Lung (tissue), 12 donors: Measurements from ENCODE around the gene DST. TPM values are rescaled to one million over a fixed set of nuclear protein-coding genes. Genes with fewer than 3 reads are reported as not detected.

Experiments
- ATAC-seq: fragments of 200-7000 bp; cut with Tn5 transposase; one replicate; pipeline ENCODE4 v1.9.1; 2020; ENCODE audit warnings: moderate number of reproducible peaks; ENCODE audit not compliant: insufficient read depth, low FRiP score
- DNase-seq, 3 donors: peaks; one replicate each; pipeline ENCODE4 v3.0.0-alpha.2; 2013 to 2017
- H3K27ac ChIP-seq, 2 donors: one replicate each; pipeline ENCODE4 v1.5.1; 2013; ENCODE audit warnings: mild to moderate bottlenecking in 2 of 2, moderate library complexity in 2 of 2, control low read depth in 1 of 2, inconsistent platforms in 1 of 2, low read depth in 1 of 2, low read length in 1 of 2
- H3K27me3 ChIP-seq, 3 donors: one replicate each; pipeline ENCODE4 v1.5.1; 2013; ENCODE audit warnings: low read length in 2 of 3; ENCODE audit not compliant: control insufficient read depth in 3 of 3, insufficient read depth in 3 of 3
- H3K36me3 ChIP-seq, 4 donors: one replicate each; pipeline ENCODE4 v1.5.1; 2013; ENCODE audit warnings: low read length in 4 of 4, mild to moderate bottlenecking in 1 of 4, moderate library complexity in 1 of 4; ENCODE audit not compliant: control insufficient read depth in 4 of 4, insufficient read depth in 4 of 4
- H3K4me1 ChIP-seq, 5 donors: one replicate each; pipeline ENCODE4 v1.5.1; 2013; ENCODE audit warnings: low read length in 5 of 5, mild to moderate bottlenecking in 2 of 5, moderate library complexity in 1 of 5; ENCODE audit not compliant: control insufficient read depth in 5 of 5, insufficient read depth in 5 of 5
- H3K4me3 ChIP-seq: one replicate; pipeline ENCODE4 v1.5.1; 2013; ENCODE audit warnings: mild to moderate bottlenecking, control low read depth, moderate library complexity
- H3K9ac ChIP-seq, 2 donors: one replicate each; pipeline ENCODE4 v1.5.1; 2013; ENCODE audit warnings: low read length in 2 of 2, control low read depth in 1 of 2; ENCODE audit not compliant: insufficient read depth in 1 of 2
- H3K9me3 ChIP-seq, 4 donors: one replicate each; pipeline ENCODE4 v1.5.1; 2013; ENCODE audit warnings: low read length in 3 of 4, mild to moderate bottlenecking in 1 of 4, moderate library complexity in 1 of 4; ENCODE audit not compliant: control insufficient read depth in 4 of 4, insufficient read depth in 3 of 4
- CTCF ChIP-seq: IDR thresholded peaks from 2 replicates; pipeline ENCODE4 v1.5.1; 2012; ENCODE audit warnings: mild to moderate bottlenecking; ENCODE audit errors: control extremely low read depth, extremely low read depth
- WGBS, 2 donors: extraction: QIAGEN DNeasy Blood & Tissue Kit; methylation state at CpG; one replicate each; pipeline ENCODE4 v1.1.7; 2013; 5-methylcytosine and 5-hydroxymethylcytosine counted together
- polyA plus RNA-seq, 2 donors: library from polyadenylated mRNA; stranded (reverse); fragments of 200-250 nt; gene quantifications; one replicate each; pipeline ENCODE4 v1.2.1, GENCODE V29; 2013
- total RNA-seq, 2 donors: library from RNA; depleted of rRNA in 1 of 2; stranded (reverse); fragments of >200 nt in 1 of 2; gene quantifications; one replicate each; pipeline ENCODE4 v1.2.1, GENCODE V29; 2014 to 2021
- donor health status: control.
- donor health status: control.
- donor health status: Bipolar disorder and iron deficiency.
- donor health status: healthy.
- donor health status: DM: yes; HTN: yes; CAD: no.

Gene DST
- total and polyA plus RNA-seq, 4 donors: 40.7 to 835 (median 201) TPM

DNA sequence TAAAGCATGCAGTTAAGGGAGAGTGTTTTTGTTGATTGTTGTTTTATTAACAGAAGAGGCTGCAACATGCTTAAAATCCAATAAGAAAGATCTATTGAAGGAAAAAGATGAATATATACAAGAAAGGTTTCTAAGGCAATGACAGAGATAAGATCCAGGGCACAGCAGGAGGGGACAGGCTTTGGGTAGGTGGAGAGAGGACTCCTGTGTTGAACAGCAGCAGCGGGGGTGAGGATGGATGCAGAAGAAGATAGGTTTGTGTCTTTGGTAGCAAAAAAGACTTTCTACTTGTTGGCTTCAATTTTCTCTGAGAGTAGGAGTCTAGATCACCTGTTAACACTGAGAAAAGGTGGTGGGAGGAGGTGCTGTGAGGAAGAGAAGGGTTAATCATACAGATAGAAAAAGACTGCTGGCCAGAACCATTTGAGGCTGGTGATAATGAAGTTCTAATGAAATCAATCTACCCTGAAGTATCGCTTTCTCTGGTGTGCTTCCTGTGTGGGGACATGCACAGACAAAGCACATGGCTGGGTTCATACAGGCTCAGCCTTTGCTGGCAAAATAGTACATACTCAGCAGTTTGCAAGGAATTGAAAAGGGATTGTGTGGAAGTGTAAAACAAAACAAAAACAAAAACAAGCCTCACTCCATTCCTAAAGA is 17.2 kb upstream of the DST start:
- no peak for ATAC-seq
- 76 to 77% methylated on average over 2 of the region's 2 CpGs for WGBS, 2 donors

GRCh38 chr6:56658326-56658725 is 15.6 kb upstream of the DST start:
- no peak for DNase-seq
- peaks cover 0 to 44% (median 19%) of the 10 kb centered on the region in 5 donors for H3K4me1 ChIP-seq
- 90 to 92% methylated on average over 5 of the region's 5 CpGs for WGBS, 2 donors
- H3K9ac ChIP-seq: no peak overlapping the region
- no peak for TF ChIP-seq CTCF
- no peak overlapping the region for H3K4me3 ChIP-seq
- no peak for ATAC-seq
- H3K9me3 ChIP-seq: no peaks in the 10 kb centered on the region
- H3K27me3 ChIP-seq: no peaks in the 10 kb centered on the region
- H3K36me3 ChIP-seq: no peaks in the 10 kb centered on the region
- no peak overlapping the region for H3K27ac ChIP-seq

More for the DNA sequence above, 17.2 kb upstream of the DST start:
- DNase-seq: peak in 2 of 3 donors; percentile 50 to 71
- H3K27ac ChIP-seq: peak overlapping the region in 1 of 2 donors; percentile 41
- H3K9me3 ChIP-seq: no peaks in the 10 kb centered on the region
- no peak for TF ChIP-seq CTCF
- peaks cover 0 to 43% (median 23%) of the 10 kb centered on the region in 5 donors for H3K4me1 ChIP-seq
- H3K4me3 ChIP-seq: no peak overlapping the region
- no peaks in the 10 kb centered on the region for H3K36me3 ChIP-seq
- H3K9ac ChIP-seq: peak overlapping the region in 1 of 2 donors; percentile 23
- no peaks in the 10 kb centered on the region for H3K27me3 ChIP-seq

- Histone ChIP-seq H3K9ac (no peak overlapping the region), H3K36me3 (no peaks in the 10 kb centered on the region), H3K27ac (no peak overlapping the region), H3K9me3 (no peaks in the 10 kb centered on the region), H3K27me3 (no peaks in the 10 kb centered on the region), H3K4me1 (peaks cover 0 to 49% (median 19%) of the 10 kb centered on the region in 5 donors), H3K4me3 (no peak overlapping the region)
- ATAC-seq: no peak
- WGBS, 2 donors: 21 to 34% methylated on average over 3 of the region's 3 CpGs
- no peak for DNase-seq
- TF ChIP-seq CTCF: no peak
Observed at GRCh38 chr6:56657354-56657753, 14.7 kb upstream of the DST start.

DNA sequence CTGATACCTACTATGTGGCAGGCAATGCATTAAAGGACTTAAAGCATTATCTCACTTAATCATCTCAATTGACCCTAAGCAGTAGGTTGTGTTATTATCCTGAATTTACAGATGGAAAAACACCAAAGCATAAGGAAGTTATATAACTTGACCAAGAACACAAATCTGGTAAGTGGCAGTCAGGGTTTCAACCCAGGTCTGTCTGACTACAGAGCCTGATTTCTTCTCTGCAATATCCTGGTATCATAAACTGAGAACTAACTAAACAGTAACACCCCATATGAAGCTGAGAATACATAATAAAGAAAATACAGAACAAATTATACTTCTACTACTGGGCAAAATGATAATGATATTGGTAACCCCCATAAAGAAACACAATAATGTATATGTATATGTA is 13.8 kb upstream of the DST start:
- TF ChIP-seq CTCF: no peak
- Histone ChIP-seq H3K9ac (no peak overlapping the region), H3K27me3 (no peaks in the 10 kb centered on the region), H3K4me1 (peaks cover 0 to 56% (median 23%) of the 10 kb centered on the region in 5 donors), H3K4me3 (no peak overlapping the region), H3K27ac (no peak overlapping the region), H3K9me3 (no peaks in the 10 kb centered on the region), H3K36me3 (no peaks in the 10 kb centered on the region)
- no peak for DNase-seq
- no peak for ATAC-seq
